Heart right ventricle (tissue), 16 donors: Measurements from ENCODE around the gene CDC16. TPM values are rescaled to one million over a fixed set of nuclear protein-coding genes. Genes with fewer than 3 reads are reported as not detected.
"Not testable (repeated sequence)": the region's sequence is repeated elsewhere in the genome, so short reads cannot be mapped to it uniquely, and the experiment has no call there.

ENCODE experiments used
- ATAC-seq, 8 donors: fragments of 200-7000 bp; cut with Tn5 transposase; one replicate each; pipeline ENCODE4 v1.9.1; 2020; ENCODE audit warnings: mild to moderate bottlenecking in 8 of 8, moderate library complexity in 8 of 8, moderate number of reproducible peaks in 1 of 8
- DNase-seq, 2 donors: peaks; one replicate each; pipeline ENCODE4 v3.0.0-alpha.2; 2020
- H3K27ac ChIP-seq, 10 donors: fragments of 200-600 bp; sonication (generic) in 2 of 10; one replicate each; pipeline versions ENCODE4 v1.5.0 to v1.8.0; 2020 to 2022; ENCODE audit warnings: mild to moderate bottlenecking in 3 of 10
- H3K27me3 ChIP-seq, 7 donors: fragments of 200-600 bp; one replicate each; pipeline ENCODE4 v1.8.0; 2021 to 2022; ENCODE audit warnings: mild to moderate bottlenecking in 2 of 7
- H3K36me3 ChIP-seq, 9 donors: fragments of 200-600 bp; sonication (generic) in 1 of 9; one replicate each; pipeline versions ENCODE4 v1.5.0 to v1.8.0; 2020 to 2022; ENCODE audit warnings: mild to moderate bottlenecking in 2 of 9
- H3K4me1 ChIP-seq, 9 donors: fragments of 200-600 bp; sonication (generic) in 1 of 9; one replicate each; pipeline versions ENCODE4 v1.5.0 to v1.8.0; 2020 to 2022; ENCODE audit warnings: mild to moderate bottlenecking in 4 of 9
- H3K4me3 ChIP-seq, 10 donors: fragments of 200-600 bp; sonication (generic) in 2 of 10; one replicate each; pipeline versions ENCODE4 v1.5.0 to v1.8.0; 2020 to 2022; ENCODE audit warnings: mild to moderate bottlenecking in 7 of 10, moderate library complexity in 2 of 10
- H3K9me3 ChIP-seq, 11 donors: fragments of 200-600 bp in 10 of 11; sonication (generic) in 2 of 11; one replicate each; pipeline versions ENCODE4 v1.5.0 to v1.8.0; 2013 to 2022; ENCODE audit warnings: mild to moderate bottlenecking in 2 of 11, control low read depth in 1 of 11, moderate library complexity in 1 of 11
- CTCF ChIP-seq, 9 donors: fragments of 200-600 bp; sonication (generic) in 2 of 9; IDR thresholded peaks; one replicate each; pipeline versions ENCODE4 v1.5.0 to v1.8.0; 2021 to 2022; ENCODE audit warnings: antibody characterized with exemption in 9 of 9, mild to moderate bottlenecking in 5 of 9, moderate library complexity in 1 of 9
- WGBS, 2 donors: extraction: QIAGEN DNeasy Blood & Tissue Kit; methylation state at CpG; one replicate each; pipeline ENCODE4 v1.1.7; 2013; ENCODE audit warnings: inconsistent platforms in 1 of 2; 5-methylcytosine and 5-hydroxymethylcytosine counted together
- intact Hi-C, 10 donors: fragments of 100-400 bp; cut with DNase I; formaldehyde crosslinking; loops; one replicate each; pipeline versions ENCODE4 v1.11.1 to v1.14.2; 2022
- polyA plus RNA-seq, 2 donors: library from polyadenylated mRNA; stranded (reverse); fragments of 200-250 nt; gene quantifications; one replicate each; pipeline ENCODE4 v1.2.3, GENCODE V29; 2013
- total RNA-seq, 10 donors: library from RNA; stranded (reverse); fragmentation: NEBNext Ultra II Directional in 3 of 10; extraction: Animal tissue kit (Norgen Biotek cat#: 25700) in 3 of 10; gene quantifications; one replicate each; pipeline versions ENCODE4 v1.2.1 to v1.2.4, GENCODE V29; 2021 to 2023
- donor health status: Arrhythmogenic right ventricular cardiomyopathy.
- donor health status: ischemic (EF 13 %, LVEDD 7.1; RV severe dilation, severe dysfunction).
- donor health status: healthy with polysubstance abuse.
- donor health status: DM: no; HTN: yes; CAD: no.
- donor health status: DM: no; HTN: no; CAD: no.
- donor health status: ischemic (EF 25% LVEDD 6.9; RV normal size, moderate dysfunction).
- donor health status: ischemic (EF 25% LVEDD 5.7; RV mildly dilated, moderate dysfunction).
- donor health status: healthy.
- donor health status: DM: yes; HTN: yes; CAD: no.
- donor health status: Ischemic cardiomyopathy.
- donor health status: ischemic (EF 35%, LVEDD 5.7; RV mildly dilated, moderate dysfunction).
- donor health status: nonischemic (EF 11% LVEDD 7.7; RV severe dilation, severe dysfunction).
- donor health status: DM: yes; HTN: yes; CAD: no.
- donor health status: PGD.
- donor health status: ischemic (EF 29% LVEDD 5.4; RV normal size, mild dysfunction).
- donor health status: nonischemic (EF 23%, LVEDD 6.1; RV moderate dilation, normal function).

CDC16 gene
- total and polyA plus RNA-seq, 12 donors = 27.8 to 76.6 (median 30.4) TPM

GRCh38 chr13:114243971-114244370 is 9.3 kb downstream of the CDC16 start:
- no peak for ATAC-seq

GRCh38 chr13:114244637-114245036 is 9.9 kb downstream of the CDC16 start:
- H3K27me3 ChIP-seq = no peaks in the 10 kb centered on the region
- no peaks in the 10 kb centered on the region for H3K4me1 ChIP-seq
- TF ChIP-seq CTCF (IDR thresholded peaks at IDR 0.05) = no peak
- no peak for DNase-seq
- no peak overlapping the region for H3K27ac ChIP-seq
- intact Hi-C loops = no loop called here
- WGBS, 2 donors = 75 to 86% methylated on average over 5 of the region's 5 CpGs
- no peak for ATAC-seq
- H3K9me3 ChIP-seq = no peaks in the 10 kb centered on the region
- no peak overlapping the region for H3K4me3 ChIP-seq
- peaks cover 0 to 100% (median 87%) of the 10 kb centered on the region in 9 donors for H3K36me3 ChIP-seq

More at GRCh38 chr13:114243971-114244370, 9.3 kb downstream of the CDC16 start:
- intact Hi-C loops = no loop called here
- no peak for DNase-seq
- H3K4me1 ChIP-seq = no peaks in the 10 kb centered on the region
- H3K4me3 ChIP-seq = no peak overlapping the region
- TF ChIP-seq CTCF (IDR thresholded peaks at IDR 0.05) = no peak
- 92 to 96% methylated on average over 3 of the region's 3 CpGs for WGBS, 2 donors
- no peak overlapping the region for H3K27ac ChIP-seq
- no peaks in the 10 kb centered on the region for H3K27me3 ChIP-seq
- peaks cover 0 to 100% (median 87%) of the 10 kb centered on the region in 9 donors for H3K36me3 ChIP-seq
- no peaks in the 10 kb centered on the region for H3K9me3 ChIP-seq

- DNase-seq = no peak
- ATAC-seq = no peak
- intact Hi-C loops = no loop called here
- H3K4me3 ChIP-seq = no peak overlapping the region
- WGBS, 2 donors = 81 to 90% methylated on average over 3 of the region's 3 CpGs
- peaks cover 0 to 100% (median 71%) of the 10 kb centered on the region in 9 donors for H3K36me3 ChIP-seq
- no peak for TF ChIP-seq CTCF (IDR thresholded peaks at IDR 0.05)
- no peaks in the 10 kb centered on the region for H3K4me1 ChIP-seq
- no peak overlapping the region for H3K27ac ChIP-seq
- no peaks in the 10 kb centered on the region for H3K9me3 ChIP-seq
- H3K27me3 ChIP-seq = no peaks in the 10 kb centered on the region
These were observed 13.3 kb downstream of the CDC16 start for GRCh38 chr13:114248011-114248410.

- intact Hi-C loops = no loop called here
- WGBS, 2 donors = 94 to 97% methylated on average over 7 of the region's 7 CpGs
- DNase-seq (no peak), ATAC-seq (no peak)
- H3K27me3 ChIP-seq = no peaks in the 10 kb centered on the region
- no peak for TF ChIP-seq CTCF (IDR thresholded peaks at IDR 0.05)
- H3K27ac ChIP-seq = no peak overlapping the region
- H3K4me1 ChIP-seq = no peaks in the 10 kb centered on the region
- H3K36me3 ChIP-seq = peaks cover 0 to 100% (median 61%) of the 10 kb centered on the region in 9 donors
- no peak overlapping the region for H3K4me3 ChIP-seq
- H3K9me3 ChIP-seq = no peaks in the 10 kb centered on the region
These were observed 14.4 kb downstream of the CDC16 start for GRCh38 chr13:114249077-114249476.

GRCh38 chr13:114251639-114252440 is 17.1 kb downstream of the CDC16 start:
- H3K4me1 ChIP-seq, intact Hi-C loops, H3K27ac ChIP-seq, H3K9me3 ChIP-seq, H3K4me3 ChIP-seq, ATAC-seq, H3K27me3 ChIP-seq, DNase-seq: not testable (repeated sequence)
- WGBS, 2 donors = 77 to 87% methylated on average over 1 of the region's 1 CpG
- peaks cover 0 to 100% (median 60%) of the 10 kb centered on the region in 9 donors for H3K36me3 ChIP-seq
